Fibroblast of villous mesenchyme (primary cell): ENCODE data around the gene PRPF6. TPM values are rescaled to one million over a fixed set of nuclear protein-coding genes. Genes with fewer than 3 reads are reported as not detected.

ENCODE experiments used
- DNase-seq: peaks from one replicate; pipeline ENCODE4 v3.0.0-alpha.2; 2010; ENCODE audit warnings: low read depth
- H3K4me3 ChIP-seq: 2 replicates; pipeline ENCODE4 v1.5.1; 2011; ENCODE audit warnings: low read depth, mild to moderate bottlenecking, low read length
- total RNA-seq: library from RNA; depleted of rRNA; stranded (reverse); fragments of >200 nt; gene quantifications from 2 replicates; pipeline ENCODE4 v1.2.3, GENCODE V29; 2012
- TF ChIP-seq, protein P1 (sequence below): IDR thresholded peaks from 2 replicates; pipeline ENCODE4 v1.5.1; 2012; ENCODE audit warnings: low read depth, mild to moderate bottlenecking, low read length; ENCODE audit not compliant: insufficient read depth

PRPF6 gene
- total RNA-seq, 1 donor, result 52.7 TPM

DNA sequence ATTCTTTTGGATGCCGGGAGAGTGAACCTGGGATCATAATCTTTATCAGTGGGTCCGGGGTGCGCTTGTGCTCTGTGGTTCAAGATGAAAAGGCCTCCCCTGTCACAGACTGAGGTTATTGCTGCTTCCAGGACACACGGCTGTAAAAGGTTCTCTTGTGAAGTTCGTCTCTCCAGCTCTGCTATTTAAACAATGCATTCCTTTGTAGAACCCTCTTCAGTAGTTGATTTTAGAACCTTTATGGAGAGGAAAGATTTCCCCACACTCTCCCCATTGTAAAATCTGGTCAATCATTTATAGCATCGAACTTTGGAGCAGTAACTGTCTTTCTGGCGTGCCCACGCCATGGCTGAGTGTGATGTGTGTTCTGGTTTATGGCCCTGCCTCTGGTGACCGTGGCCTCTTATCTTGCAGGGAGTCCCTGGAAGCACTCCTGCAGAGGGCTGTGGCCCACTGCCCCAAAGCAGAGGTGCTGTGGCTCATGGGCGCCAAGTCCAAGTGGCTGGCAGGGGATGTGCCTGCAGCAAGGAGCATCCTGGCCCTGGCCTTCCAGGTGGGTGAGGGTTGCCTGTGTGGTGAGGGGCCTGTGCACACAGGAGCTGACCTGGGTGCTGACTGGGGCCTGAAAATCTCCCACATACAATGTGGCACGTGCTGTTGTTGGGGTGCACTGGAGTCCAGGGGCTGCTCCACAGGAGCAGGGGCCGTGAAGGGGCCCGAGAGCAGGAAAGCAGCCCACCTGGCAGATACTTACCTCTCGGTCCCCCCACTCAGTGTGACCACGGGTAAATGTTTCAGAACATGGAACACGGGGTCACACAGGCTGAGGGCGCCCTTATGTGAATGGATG lies 43.4 kb downstream of the PRPF6 start:
- DNase-seq, result no peak
- TF ChIP-seq, protein P1, sequence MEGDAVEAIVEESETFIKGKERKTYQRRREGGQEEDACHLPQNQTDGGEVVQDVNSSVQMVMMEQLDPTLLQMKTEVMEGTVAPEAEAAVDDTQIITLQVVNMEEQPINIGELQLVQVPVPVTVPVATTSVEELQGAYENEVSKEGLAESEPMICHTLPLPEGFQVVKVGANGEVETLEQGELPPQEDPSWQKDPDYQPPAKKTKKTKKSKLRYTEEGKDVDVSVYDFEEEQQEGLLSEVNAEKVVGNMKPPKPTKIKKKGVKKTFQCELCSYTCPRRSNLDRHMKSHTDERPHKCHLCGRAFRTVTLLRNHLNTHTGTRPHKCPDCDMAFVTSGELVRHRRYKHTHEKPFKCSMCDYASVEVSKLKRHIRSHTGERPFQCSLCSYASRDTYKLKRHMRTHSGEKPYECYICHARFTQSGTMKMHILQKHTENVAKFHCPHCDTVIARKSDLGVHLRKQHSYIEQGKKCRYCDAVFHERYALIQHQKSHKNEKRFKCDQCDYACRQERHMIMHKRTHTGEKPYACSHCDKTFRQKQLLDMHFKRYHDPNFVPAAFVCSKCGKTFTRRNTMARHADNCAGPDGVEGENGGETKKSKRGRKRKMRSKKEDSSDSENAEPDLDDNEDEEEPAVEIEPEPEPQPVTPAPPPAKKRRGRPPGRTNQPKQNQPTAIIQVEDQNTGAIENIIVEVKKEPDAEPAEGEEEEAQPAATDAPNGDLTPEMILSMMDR, result no peak
- H3K4me3 ChIP-seq, result no peak overlapping the region

DNA sequence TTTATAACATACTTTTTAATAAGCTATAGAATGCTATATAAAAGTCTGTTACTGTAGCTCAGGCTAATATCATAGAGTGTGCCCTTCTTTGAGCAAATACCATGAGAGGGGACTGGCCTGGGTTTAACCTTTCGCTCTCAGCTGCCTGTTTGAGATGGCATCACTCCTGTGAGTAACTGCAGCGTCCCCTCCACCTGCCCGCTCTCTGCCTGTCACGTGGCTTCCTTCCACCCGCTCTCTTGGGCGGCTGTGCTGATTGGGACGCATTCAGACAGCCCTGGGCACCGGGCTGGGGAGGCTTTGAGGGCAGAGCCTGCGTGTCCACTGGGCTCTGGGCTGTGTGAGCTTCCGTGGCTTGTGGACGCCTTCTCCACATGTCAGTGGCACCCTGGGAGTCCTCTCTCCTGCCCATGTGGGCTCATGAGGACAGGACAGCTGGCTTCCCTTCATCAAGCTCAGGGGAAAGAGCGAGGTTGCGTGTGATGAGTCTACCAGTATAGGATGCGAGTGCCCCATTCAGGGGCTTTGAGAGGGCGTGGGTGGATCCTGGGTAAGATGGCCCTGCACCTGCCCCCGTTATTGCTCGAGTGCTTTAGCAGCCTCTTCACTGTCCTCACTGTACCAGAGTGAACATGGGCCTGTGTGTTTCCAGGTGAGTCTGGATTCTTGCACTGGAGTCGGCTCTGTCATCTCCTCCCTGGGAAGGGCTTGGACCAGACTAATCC lies 44.3 kb downstream of the PRPF6 start:
- TF ChIP-seq, protein P1, result no peak
- no peak for DNase-seq
- no peak overlapping the region for H3K4me3 ChIP-seq

DNA sequence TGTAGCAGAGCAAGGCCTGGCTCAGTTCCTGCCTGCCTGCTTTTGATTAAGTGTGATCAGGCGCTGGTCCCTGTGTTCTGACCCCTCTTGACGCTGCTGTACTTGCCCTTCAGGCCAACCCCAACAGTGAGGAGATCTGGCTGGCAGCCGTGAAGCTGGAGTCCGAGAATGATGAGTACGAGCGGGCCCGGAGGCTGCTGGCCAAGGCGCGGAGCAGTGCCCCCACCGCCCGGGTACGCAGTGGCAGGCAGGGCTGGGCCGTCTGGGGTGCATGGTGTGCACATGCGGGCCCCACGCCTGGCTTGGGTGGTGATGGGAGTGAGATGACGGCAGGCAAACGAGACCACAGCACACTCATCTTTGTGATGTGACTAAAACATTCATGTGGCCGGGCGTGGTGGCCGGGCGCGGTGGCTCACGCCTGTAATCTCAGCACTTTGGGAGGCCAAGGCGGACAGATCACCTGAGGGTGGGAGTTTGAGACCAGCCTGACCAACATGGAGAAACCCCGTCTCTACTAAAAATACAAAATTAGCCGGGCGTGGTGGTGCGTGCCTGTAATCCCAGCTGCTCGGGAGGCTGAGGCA lies 45.0 kb downstream of the PRPF6 start:
- no peak for DNase-seq
- TF ChIP-seq, protein P1, result no peak
- H3K4me3 ChIP-seq, result no peak overlapping the region

DNA sequence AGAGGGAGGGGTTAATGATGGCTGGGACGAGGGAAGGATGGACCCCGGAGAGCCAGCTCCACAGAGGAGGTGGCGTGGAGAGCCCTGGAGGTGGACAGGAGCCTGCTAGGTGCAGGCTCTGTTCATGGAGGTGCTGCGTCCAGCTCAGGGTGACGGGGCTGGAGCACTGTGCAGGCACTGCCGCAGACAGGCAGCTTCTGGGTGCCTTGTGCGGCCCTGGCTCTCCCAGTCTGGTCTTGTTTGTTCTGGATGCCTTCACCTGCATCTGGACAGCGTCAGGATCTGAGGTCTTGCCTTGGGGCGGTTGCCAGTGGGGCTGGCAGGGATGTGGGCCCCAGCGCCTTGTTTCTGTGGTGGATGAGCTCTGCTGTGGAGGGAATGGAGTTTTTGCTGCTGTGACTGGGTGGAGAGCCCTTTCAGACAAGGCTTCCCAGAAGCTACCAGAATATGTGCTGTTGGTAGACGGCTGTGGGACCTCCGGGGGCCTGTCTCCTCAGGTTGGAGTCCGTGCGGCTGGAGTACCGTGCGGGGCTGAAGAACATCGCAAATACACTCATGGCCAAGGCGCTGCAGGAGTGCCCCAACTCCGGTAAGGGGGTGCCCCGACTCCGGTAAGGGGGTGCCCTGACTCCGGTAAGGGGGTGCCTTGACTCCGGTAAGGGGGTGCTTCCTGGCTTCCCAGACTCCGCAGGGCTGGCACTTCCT lies 47.2 kb downstream of the PRPF6 start:
- TF ChIP-seq, protein P1, result no peak
- no peak for DNase-seq
- H3K4me3 ChIP-seq, result no peak overlapping the region

DNA sequence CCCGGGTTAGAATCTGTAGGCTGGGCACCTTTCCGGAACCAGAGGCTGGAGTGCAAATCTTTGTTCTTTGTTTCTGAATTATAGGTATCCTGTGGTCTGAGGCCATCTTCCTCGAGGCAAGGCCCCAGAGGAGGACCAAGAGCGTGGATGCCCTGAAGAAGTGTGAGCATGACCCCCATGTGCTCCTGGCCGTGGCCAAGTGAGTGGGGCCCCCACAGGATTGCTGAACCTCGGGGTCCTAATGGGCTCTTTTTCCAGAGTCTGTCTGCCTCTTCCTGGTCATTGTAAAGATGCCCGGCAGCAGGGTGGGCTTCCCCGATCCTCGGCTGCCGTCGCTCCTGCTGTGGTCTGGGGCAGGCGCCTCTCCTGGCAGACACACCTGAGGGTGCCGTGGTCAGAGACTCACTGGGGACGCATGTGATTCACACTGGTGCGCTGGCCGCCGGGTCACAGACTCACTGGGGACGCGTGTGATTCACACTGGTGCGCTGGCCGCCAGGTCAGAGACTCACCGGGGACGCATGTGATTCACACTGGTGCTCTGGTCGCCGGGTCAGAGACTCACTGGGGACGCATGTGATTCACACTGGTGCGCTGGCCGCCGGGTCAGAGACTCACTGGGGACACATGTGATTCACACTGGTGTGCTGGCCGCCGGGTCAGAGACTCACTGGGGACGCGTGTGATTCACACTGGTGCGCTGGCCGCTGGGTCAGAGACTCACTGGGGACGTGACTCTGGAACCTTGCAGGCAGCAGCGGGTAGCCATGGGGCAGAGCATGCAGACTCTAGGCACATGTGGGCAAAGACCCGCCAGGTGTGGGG lies 48.6 kb downstream of the PRPF6 start:
- no peak for DNase-seq
- H3K4me3 ChIP-seq, result no peak overlapping the region
- TF ChIP-seq, protein P1, result no peak
